Activated naive CD4-positive, alpha-beta T cell treated with anti-CD3 and anti-CD28 coated beads, Interleukin-2, amount 50 U/mL, for 24 hours (primary cell): Measurements from ENCODE around the gene HOXC10.

Experiments
- H3K27ac Mint-ChIP-seq: one replicate; pipeline ENCODE4 v1.8.0; 2021; ENCODE audit warnings: mild to moderate bottlenecking, mixed read lengths
- H3K27me3 Mint-ChIP-seq: one replicate; pipeline ENCODE4 v1.8.0; 2021; ENCODE audit warnings: mixed read lengths
- H3K36me3 Mint-ChIP-seq: one replicate; pipeline ENCODE4 v1.8.0; 2021; ENCODE audit warnings: mixed read lengths
- H3K4me1 Mint-ChIP-seq: one replicate; pipeline ENCODE4 v1.8.0; 2021; ENCODE audit warnings: mixed read lengths
- H3K4me3 Mint-ChIP-seq: one replicate; pipeline ENCODE4 v1.8.0; 2021; ENCODE audit warnings: mild to moderate bottlenecking, mixed read lengths
- H3K9me3 Mint-ChIP-seq: one replicate; pipeline ENCODE4 v1.8.0; 2021; ENCODE audit warnings: mixed read lengths

The HOXC10 gene

GRCh38 chr12:54025499-54026405 lies 40.8 kb downstream of the HOXC10 start:
- Mint-ChIP-seq H3K4me1 (peaks cover 15% of the 10 kb centered on the region), H3K27me3 (peaks cover 69% of the 10 kb centered on the region), H3K9me3 (no peaks in the 10 kb centered on the region), H3K27ac (no peak overlapping the region), H3K36me3 (no peaks in the 10 kb centered on the region), H3K4me3 (no peak overlapping the region)

GRCh38 chr12:54026640-54027441 lies 41.9 kb downstream of the HOXC10 start:
- Mint-ChIP-seq H3K36me3 (no peaks in the 10 kb centered on the region), H3K4me3 (no peak overlapping the region), H3K4me1 (peaks cover 15% of the 10 kb centered on the region), H3K27me3 (peaks cover 66% of the 10 kb centered on the region), H3K9me3 (no peaks in the 10 kb centered on the region), H3K27ac (no peak overlapping the region)

- Mint-ChIP-seq H3K36me3 (no peaks in the 10 kb centered on the region), H3K27me3 (peaks cover 65% of the 10 kb centered on the region), H3K9me3 (no peaks in the 10 kb centered on the region), H3K27ac (no peak overlapping the region), H3K4me3 (peak overlapping the region; percentile 16), H3K4me1 (peaks cover 15% of the 10 kb centered on the region)
These were observed 42.5 kb downstream of the HOXC10 start for GRCh38 chr12:54027442-54027786.

GRCh38 chr12:54028314-54029201 lies 43.6 kb downstream of the HOXC10 start, which contains the start of gene HOXC6:
Gene HOXC6, plus strand, starts transcription at chr12:54028440. Its CDS starts 82 bp downstream, at chr12:54028522.
- peak within 1 kb of the TSS; percentile 16 for H3K4me3 Mint-ChIP-seq
- no peaks in the 10 kb centered on the region for H3K9me3 Mint-ChIP-seq
- H3K27ac Mint-ChIP-seq: no peak within 1 kb of the TSS
- H3K4me1 Mint-ChIP-seq: peaks cover 17% of the 10 kb centered on the region
- no peaks in the 10 kb centered on the region for H3K36me3 Mint-ChIP-seq
- H3K27me3 Mint-ChIP-seq: peaks cover 63% of the 10 kb centered on the region

GRCh38 chr12:54029529-54030441 lies 44.8 kb downstream of the HOXC10 start:
- Mint-ChIP-seq H3K4me3 (no peak overlapping the region), H3K4me1 (peaks cover 24% of the 10 kb centered on the region), H3K36me3 (no peaks in the 10 kb centered on the region), H3K27me3 (peaks cover 59% of the 10 kb centered on the region), H3K9me3 (no peaks in the 10 kb centered on the region), H3K27ac (peak overlapping the region; percentile 17)

GRCh38 chr12:54030442-54030801 lies 45.5 kb downstream of the HOXC10 start:
- H3K4me3 Mint-ChIP-seq: no peak overlapping the region
- H3K27me3 Mint-ChIP-seq: peaks cover 62% of the 10 kb centered on the region
- H3K4me1 Mint-ChIP-seq: peaks cover 27% of the 10 kb centered on the region
- H3K27ac Mint-ChIP-seq: peak overlapping the region; percentile 62
- no peaks in the 10 kb centered on the region for H3K9me3 Mint-ChIP-seq
- H3K36me3 Mint-ChIP-seq: no peaks in the 10 kb centered on the region

- Mint-ChIP-seq H3K27me3 (peaks cover 60% of the 10 kb centered on the region), H3K36me3 (no peaks in the 10 kb centered on the region), H3K4me1 (peaks cover 27% of the 10 kb centered on the region), H3K9me3 (no peaks in the 10 kb centered on the region), H3K27ac (no peak overlapping the region), H3K4me3 (peak overlapping the region; percentile 30)
These were observed 46.0 kb downstream of the HOXC10 start for GRCh38 chr12:54030889-54031471.

- Mint-ChIP-seq H3K9me3 (no peaks in the 10 kb centered on the region), H3K27ac (no peak overlapping the region), H3K27me3 (peaks cover 59% of the 10 kb centered on the region), H3K4me3 (no peak overlapping the region), H3K4me1 (peaks cover 27% of the 10 kb centered on the region), H3K36me3 (no peaks in the 10 kb centered on the region)
These were observed 46.5 kb downstream of the HOXC10 start for GRCh38 chr12:54031480-54031879.

GRCh38 chr12:54032086-54032619 lies 47.2 kb downstream of the HOXC10 start:
- Mint-ChIP-seq H3K27ac (no peak overlapping the region), H3K4me1 (peaks cover 20% of the 10 kb centered on the region), H3K9me3 (no peaks in the 10 kb centered on the region), H3K27me3 (peaks cover 54% of the 10 kb centered on the region), H3K4me3 (no peak overlapping the region), H3K36me3 (no peaks in the 10 kb centered on the region)

GRCh38 chr12:54032627-54033100 lies 47.7 kb downstream of the HOXC10 start, which contains the start of gene HOXC5:
Gene HOXC5, plus strand, starts transcription at chr12:54033050. Its CDS starts 73 bp downstream, at chr12:54033123.
- H3K27me3 Mint-ChIP-seq: peaks cover 55% of the 10 kb centered on the region
- peak within 1 kb of the TSS; percentile 71 for H3K4me3 Mint-ChIP-seq
- H3K4me1 Mint-ChIP-seq: peaks cover 20% of the 10 kb centered on the region
- H3K27ac Mint-ChIP-seq: no peak within 1 kb of the TSS
- H3K9me3 Mint-ChIP-seq: no peaks in the 10 kb centered on the region
- no peaks in the 10 kb centered on the region for H3K36me3 Mint-ChIP-seq

GRCh38 chr12:54033106-54033979 lies 48.4 kb downstream of the HOXC10 start:
- Mint-ChIP-seq H3K27ac (no peak overlapping the region), H3K27me3 (peaks cover 54% of the 10 kb centered on the region)

GRCh38 chr12:54033980-54034784 lies 49.2 kb downstream of the HOXC10 start:
- no peaks in the 10 kb centered on the region for H3K9me3 Mint-ChIP-seq
- no peaks in the 10 kb centered on the region for H3K36me3 Mint-ChIP-seq
- H3K4me1 Mint-ChIP-seq: peaks cover 20% of the 10 kb centered on the region
- H3K4me3 Mint-ChIP-seq: peak overlapping the region; percentile 16
- H3K27me3 Mint-ChIP-seq: peaks cover 58% of the 10 kb centered on the region
- H3K27ac Mint-ChIP-seq: no peak overlapping the region

More at GRCh38 chr12:54033106-54033979, 48.4 kb downstream of the HOXC10 start:
- H3K4me3 Mint-ChIP-seq: peak overlapping the region; percentile 71
- no peaks in the 10 kb centered on the region for H3K9me3 Mint-ChIP-seq
- H3K4me1 Mint-ChIP-seq: peaks cover 20% of the 10 kb centered on the region
- H3K36me3 Mint-ChIP-seq: no peaks in the 10 kb centered on the region
